SK-N-SH treated with all-trans-retinoic acid at 6 μM for 48 hours (cell line): ENCODE data around the gene POLR2I.

Experiments
- ATAC-seq: fragments of 200-7000 bp; cut with Tn5 transposase; 3 replicates; pipeline ENCODE4 v1.9.1; 2020; ENCODE audit warnings: mild to moderate bottlenecking, moderate library complexity
- ARNTL ChIP-seq: fragments of 450-650 bp; formaldehyde crosslinking; IDR thresholded peaks from 2 replicates; pipeline ENCODE4 v1.5.0; 2020; ENCODE audit warnings: low read depth, mild to moderate bottlenecking, moderate library complexity, borderline replicate concordance
- CSDC2 ChIP-seq: fragments of 250-450 bp; sonication (Bioruptor Pico); IDR thresholded peaks from 2 replicates; pipeline ENCODE4 v1.5.0; 2020; ENCODE audit warnings: mild to moderate bottlenecking, moderate library complexity
- CSRNP3 ChIP-seq: fragments of 250-450 bp; sonication (Bioruptor Pico); IDR thresholded peaks from 2 replicates; pipeline ENCODE4 v1.5.1; 2021; ENCODE audit warnings: mild to moderate bottlenecking, moderate library complexity
- ESRRG ChIP-seq: fragments of 250-450 bp; sonication (Bioruptor Pico); IDR thresholded peaks from 2 replicates; pipeline ENCODE4 v1.6.1; 2021; ENCODE audit warnings: mild to moderate bottlenecking
- GLIS3 ChIP-seq: fragments of 250-450 bp; sonication (Bioruptor Pico); IDR thresholded peaks from 2 replicates; pipeline ENCODE4 v1.5.0; 2020; ENCODE audit warnings: mild to moderate bottlenecking, moderate library complexity
- ISL1 ChIP-seq: fragments of 250-450 bp; sonication (Bioruptor Pico); IDR thresholded peaks from 2 replicates; pipeline ENCODE4 v2.1.2; 2022; ENCODE audit warnings: mild to moderate bottlenecking, moderate library complexity
- PATZ1 ChIP-seq: fragments of 250-450 bp; sonication (Bioruptor Pico); IDR thresholded peaks from 2 replicates; pipeline ENCODE4 v1.8.0; 2020; ENCODE audit warnings: mild to moderate bottlenecking, moderate library complexity, borderline replicate concordance
- POU6F1 ChIP-seq: fragments of 250-450 bp; sonication (Bioruptor Pico); IDR thresholded peaks from 2 replicates; pipeline ENCODE4 v1.8.0; 2021; ENCODE audit warnings: low read depth, mild to moderate bottlenecking, moderate library complexity, borderline replicate concordance
- PPARA ChIP-seq: fragments of 250-450 bp; sonication (Bioruptor Pico); IDR thresholded peaks from 2 replicates; pipeline ENCODE4 v1.5.0; 2020; ENCODE audit warnings: mild to moderate bottlenecking, borderline replicate concordance
- RARB ChIP-seq: fragments of 250-450 bp; sonication (Bioruptor Pico); IDR thresholded peaks from 2 replicates; pipeline ENCODE4 v1.8.0; 2021; ENCODE audit warnings: mild to moderate bottlenecking, moderate library complexity
- SNAI2 ChIP-seq: fragments of 250-450 bp; sonication (Bioruptor Pico); IDR thresholded peaks from 2 replicates; pipeline ENCODE4 v1.5.0; 2020; ENCODE audit warnings: mild to moderate bottlenecking, moderate library complexity
- TOX ChIP-seq: fragments of 250-450 bp; sonication (Bioruptor Pico); IDR thresholded peaks from 2 replicates; pipeline ENCODE4 v1.8.0; 2021; ENCODE audit warnings: mild to moderate bottlenecking, moderate library complexity, borderline replicate concordance
- TSHZ2 ChIP-seq: fragments of 250-450 bp; sonication (Bioruptor Pico); IDR thresholded peaks from 2 replicates; pipeline ENCODE4 v1.5.0; 2020; ENCODE audit warnings: mild to moderate bottlenecking, moderate library complexity
- ZC3H10 ChIP-seq: fragments of 250-450 bp; sonication (Bioruptor Pico); IDR thresholded peaks from 2 replicates; pipeline ENCODE4 v1.5.1; 2021; ENCODE audit warnings: mild to moderate bottlenecking, moderate library complexity
- ZFP3 ChIP-seq: fragments of 250-450 bp; sonication (Bioruptor Pico); IDR thresholded peaks from 2 replicates; pipeline ENCODE4 v1.5.0; 2020; ENCODE audit warnings: mild to moderate bottlenecking, moderate library complexity
- ZFP30 ChIP-seq: fragments of 450-650 bp; formaldehyde crosslinking; IDR thresholded peaks from 2 replicates; pipeline ENCODE4 v1.5.0; 2022; ENCODE audit warnings: mild to moderate bottlenecking, moderate library complexity
- ZNF70 ChIP-seq: fragments of 450-650 bp; formaldehyde crosslinking; IDR thresholded peaks from 2 replicates; pipeline ENCODE4 v1.5.0; 2020; ENCODE audit warnings: mild to moderate bottlenecking, moderate library complexity
- ZNF8 ChIP-seq: fragments of 450-650 bp; formaldehyde crosslinking; IDR thresholded peaks from 2 replicates; pipeline ENCODE4 v1.5.0; 2020; ENCODE audit warnings: mild to moderate bottlenecking, moderate library complexity
- TF ChIP-seq, protein P1 (sequence below): fragments of 250-450 bp; sonication (Bioruptor Pico); IDR thresholded peaks from 2 replicates; pipeline ENCODE4 v1.5.1; 2020; ENCODE audit warnings: low read depth, mild to moderate bottlenecking, moderate library complexity

Gene POLR2I

DNA sequence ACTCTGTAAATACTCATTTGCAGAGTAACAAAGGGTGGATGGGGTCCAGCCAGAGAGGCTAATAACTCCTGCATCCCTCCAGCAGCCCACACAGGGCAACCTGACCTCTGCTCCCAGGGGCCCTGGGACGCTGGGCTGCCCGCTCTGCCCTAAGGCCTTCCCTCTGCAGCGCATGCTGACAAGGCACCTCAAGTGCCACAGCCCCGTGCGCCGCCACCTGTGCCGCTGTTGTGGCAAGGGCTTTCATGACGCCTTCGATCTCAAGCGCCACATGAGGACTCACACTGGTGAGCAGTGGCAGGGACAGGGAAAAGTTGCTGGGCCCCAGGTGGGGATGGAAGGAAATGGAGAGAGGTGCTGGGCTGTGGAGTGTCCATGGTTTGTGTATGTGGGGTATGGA is 2.0 kb downstream of the POLR2I start (continued):
- TF ChIP-seq PATZ1 (CRISPR knock-in tag) (no peak), PPARA (CRISPR knock-in tag) (no peak)

- TF ChIP-seq GLIS3 (CRISPR knock-in tag) = no peak
- TF ChIP-seq ZFP3 = no peak
- no peak for TF ChIP-seq TOX (CRISPR knock-in tag)
- no peak for TF ChIP-seq CSRNP3
- no peak for TF ChIP-seq ZC3H10 (CRISPR knock-in tag)
- TF ChIP-seq ZNF70 (CRISPR knock-in tag) = no peak
- TF ChIP-seq PPARA (CRISPR knock-in tag) = no peak
- no peak for ATAC-seq
These were observed 3.5 kb downstream of the POLR2I start for GRCh38 chr19:36111200-36111539.

DNA sequence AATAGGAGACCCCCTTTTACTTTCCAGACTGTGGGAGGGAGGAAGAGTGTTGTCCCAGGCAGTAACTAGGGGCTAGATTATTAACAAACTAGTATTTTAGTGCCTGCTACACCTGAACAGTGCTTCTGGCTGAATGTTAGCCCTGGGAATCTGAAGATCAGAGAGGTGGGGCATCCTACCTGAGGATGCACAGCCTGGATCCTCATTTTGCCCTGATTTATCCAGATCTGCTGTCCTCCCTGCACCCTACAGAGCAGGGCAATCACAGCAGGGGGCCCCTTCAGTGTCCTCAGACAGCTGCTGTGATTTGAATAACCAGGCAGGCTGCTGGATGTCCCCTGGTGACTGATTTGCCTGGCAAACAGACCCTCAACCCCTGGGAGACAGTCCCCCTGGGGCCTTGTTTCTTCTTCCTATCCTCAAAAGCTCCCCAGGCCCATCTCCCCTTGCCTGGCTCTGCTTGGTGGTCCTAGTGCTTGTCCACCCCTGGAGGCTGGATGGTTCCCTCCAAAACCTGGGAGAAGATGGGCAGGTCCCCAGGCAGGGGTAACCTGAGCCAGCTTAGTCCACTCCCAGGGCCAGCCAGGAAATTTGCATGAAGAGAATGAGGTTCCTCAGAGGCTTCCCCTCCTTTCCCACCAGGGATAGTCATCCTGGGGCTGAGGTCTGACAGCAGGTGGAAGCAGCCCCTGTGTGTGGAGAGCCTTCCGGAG is 4.0 kb downstream of the POLR2I start, which contains the start of gene OVOL3:
Gene OVOL3 (plus strand): TSS at position 657 of the 713 bp plus-strand sequence. CDS start 60 bp downstream, outside the sequence.
- TF ChIP-seq CSDC2 (CRISPR knock-in tag) = no peak
- TF ChIP-seq ARNTL (CRISPR knock-in tag) = no peak
- TF ChIP-seq ZFP30 (CRISPR knock-in tag) = no peak
- TF ChIP-seq TSHZ2 (CRISPR knock-in tag) = no peak
- no peak for TF ChIP-seq GLIS3 (CRISPR knock-in tag)
- TF ChIP-seq, protein P1, sequence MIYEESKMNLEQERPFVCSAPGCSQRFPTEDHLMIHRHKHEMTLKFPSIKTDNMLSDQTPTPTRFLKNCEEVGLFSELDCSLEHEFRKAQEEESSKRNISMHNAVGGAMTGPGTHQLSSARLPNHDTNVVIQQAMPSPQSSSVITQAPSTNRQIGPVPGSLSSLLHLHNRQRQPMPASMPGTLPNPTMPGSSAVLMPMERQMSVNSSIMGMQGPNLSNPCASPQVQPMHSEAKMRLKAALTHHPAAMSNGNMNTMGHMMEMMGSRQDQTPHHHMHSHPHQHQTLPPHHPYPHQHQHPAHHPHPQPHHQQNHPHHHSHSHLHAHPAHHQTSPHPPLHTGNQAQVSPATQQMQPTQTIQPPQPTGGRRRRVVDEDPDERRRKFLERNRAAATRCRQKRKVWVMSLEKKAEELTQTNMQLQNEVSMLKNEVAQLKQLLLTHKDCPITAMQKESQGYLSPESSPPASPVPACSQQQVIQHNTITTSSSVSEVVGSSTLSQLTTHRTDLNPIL (CRISPR knock-in tag) = no peak
- TF ChIP-seq ZNF8 (CRISPR knock-in tag) = no peak
- TF ChIP-seq ISL1 (CRISPR knock-in tag) = no peak
- TF ChIP-seq CSRNP3 = no peak
- no peak for ATAC-seq

DNA sequence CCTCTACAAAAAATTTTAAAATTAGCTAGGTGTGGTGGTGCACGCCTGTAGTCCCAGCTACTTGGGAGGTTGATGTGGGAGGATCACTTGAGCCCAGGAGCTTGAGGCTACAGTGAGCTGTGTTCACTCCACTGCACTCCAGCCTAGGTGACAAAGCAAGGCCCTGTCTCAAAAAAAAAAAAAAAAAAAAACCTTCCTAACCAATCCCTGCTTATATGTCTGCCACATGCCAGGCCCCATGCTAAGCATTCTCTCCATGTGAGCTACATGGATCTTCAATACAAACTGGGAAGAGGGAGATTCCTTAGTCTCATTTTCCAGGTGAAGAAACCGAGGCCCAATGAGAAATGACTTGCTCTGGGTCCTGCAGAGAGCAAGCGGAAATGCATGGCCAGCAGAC is 6.0 kb downstream of the POLR2I start:
- no peak for ATAC-seq
- no peak for TF ChIP-seq CSDC2 (CRISPR knock-in tag)
- no peak for TF ChIP-seq RARB (CRISPR knock-in tag)
- no peak for TF ChIP-seq ZNF8 (CRISPR knock-in tag)
- no peak for TF ChIP-seq PATZ1 (CRISPR knock-in tag)
- TF ChIP-seq ESRRG (CRISPR knock-in tag) = no peak
- TF ChIP-seq SNAI2 (CRISPR knock-in tag) = no peak
- no peak for TF ChIP-seq POU6F1 (CRISPR knock-in tag)
